Right lobe of liver (tissue), 6 donors: ENCODE results near the gene CLCN3. TPM values are rescaled to one million over a fixed set of nuclear protein-coding genes. Genes with fewer than 3 reads are reported as not detected.

Experiments used
- ATAC-seq, 4 donors: fragments of 200-7000 bp; cut with Tn5 transposase; one replicate each; pipeline ENCODE4 v1.9.1; 2020; ENCODE audit warnings: mild to moderate bottlenecking in 4 of 4, moderate library complexity in 4 of 4
- DNase-seq, 3 donors: peaks; one replicate each; pipeline ENCODE4 v3.0.0-alpha.2; 2020
- H3K27ac ChIP-seq, 3 donors: fragments of 200-600 bp; one replicate each; pipeline ENCODE4 v1.8.0; 2022
- H3K27me3 ChIP-seq, 2 donors: fragments of 200-600 bp; one replicate each; pipeline ENCODE4 v1.8.0; 2022
- H3K36me3 ChIP-seq, 4 donors: fragments of 200-600 bp; sonication (generic) in 1 of 4; one replicate each; pipeline versions ENCODE4 v1.5.1 to v1.8.0; 2017 to 2022; ENCODE audit warnings: control low read depth in 1 of 4
- H3K4me1 ChIP-seq, 4 donors: fragments of 200-600 bp; sonication (generic) in 1 of 4; one replicate each; pipeline versions ENCODE4 v1.5.1 to v1.8.0; 2017 to 2022; ENCODE audit warnings: control low read depth in 1 of 4
- H3K4me3 ChIP-seq, 3 donors: fragments of 200-600 bp; one replicate each; pipeline ENCODE4 v1.8.0; 2022
- H3K9me3 ChIP-seq, 4 donors: fragments of 200-600 bp; sonication (generic) in 1 of 4; one replicate each; pipeline versions ENCODE4 v1.5.1 to v1.8.0; 2017 to 2022; ENCODE audit warnings: control low read depth in 1 of 4
- POLR2A ChIP-seq: fragments of 450-650 bp; IDR thresholded peaks from one replicate; pipeline ENCODE4 v1.6.1; 2017; ENCODE audit warnings: antibody characterized with exemption, mild to moderate bottlenecking
- WGBS: methylation state at CpG from one replicate; pipeline ENCODE4 v1.1.6; 2018; ENCODE audit warnings: low coverage, low lambda C conversion rate; ENCODE audit not compliant: insufficient coverage; ENCODE audit errors: missing lambda C conversion rate; 5-methylcytosine and 5-hydroxymethylcytosine counted together
- intact Hi-C, 2 donors: fragments of 100-400 bp; cut with DNase I; formaldehyde crosslinking; loops; one replicate each; pipeline versions ENCODE4 v1.11.2 to v1.14.1; 2022
- total RNA-seq, 6 experiments: library from RNA; depleted of rRNA in 2 of 6; stranded (reverse); fragments of >200 nt in 2 of 6; fragmentation: NEBNext Ultra II Directional in 3 of 6; extraction: Animal tissue kit (Norgen Biotek cat#: 25700) in 3 of 6; gene quantifications; one replicate each; pipeline versions ENCODE4 v1.1.0 to v1.2.4, GENCODE V29; 2016 to 2023
- TF ChIP-seq, protein P1 (sequence below), 4 donors: fragments of 200-600 bp in 3 of 4; fragments of 450-650 bp in 1 of 4; IDR thresholded peaks; one replicate each; pipeline versions ENCODE4 v1.5.1 to v1.8.0; 2016 to 2022; ENCODE audit warnings: antibody characterized with exemption in 4 of 4, mild to moderate bottlenecking in 2 of 4
- donor health status: DM: no; HTN: yes; CAD: no.
- donor health status: DM: no; HTN: no; CAD: no.
- donor health status: DM: no; HTN: no; CAD: no.
- donor health status: DM: no; HTN: yes; CAD: no.
- donor health status: DM: no; HTN: yes; CAD: no.

Gene CLCN3
- total RNA-seq, 6 experiments from 2014 or later = 17.0 to 29.4 (median 19.6) TPM

DNA sequence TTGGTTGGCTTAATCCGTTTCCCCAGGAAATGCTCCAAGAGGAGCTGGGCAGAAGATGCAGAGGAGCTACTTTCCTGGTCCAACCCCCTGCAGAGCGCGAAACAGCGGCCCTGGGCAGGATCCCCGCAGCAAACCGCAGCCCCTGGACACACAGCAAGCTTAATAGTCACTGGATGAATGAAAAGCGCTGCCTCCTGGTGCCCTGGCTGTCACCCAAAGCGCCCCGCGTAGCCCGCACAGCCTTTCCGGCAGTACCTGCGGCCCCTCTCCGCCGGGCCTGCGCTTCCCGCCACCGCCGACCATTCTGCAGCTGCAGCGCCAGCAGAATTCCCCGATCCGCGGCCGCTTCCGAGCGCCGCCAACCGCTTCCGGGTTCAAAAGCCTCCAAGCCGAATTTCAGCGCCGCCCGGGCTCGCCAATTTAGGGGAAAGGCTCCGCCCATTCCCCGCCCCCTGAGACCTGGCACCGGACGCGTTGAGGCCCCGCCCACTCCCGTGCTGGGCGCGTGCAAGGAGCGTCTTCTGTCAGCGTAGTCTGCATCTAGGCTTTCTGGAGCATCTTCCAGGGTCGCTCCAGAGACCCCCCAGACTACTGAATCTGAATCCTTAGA lies 137.3 kb downstream of the CLCN3 start, which contains the start of gene HPF1:
HPF1 (minus strand) TSS at position 370 of the 610 bp plus-strand sequence; CDS start at position 303, 67 bp downstream.
- TF ChIP-seq POLR2A = peak; percentile 70
- TF ChIP-seq, protein P1, sequence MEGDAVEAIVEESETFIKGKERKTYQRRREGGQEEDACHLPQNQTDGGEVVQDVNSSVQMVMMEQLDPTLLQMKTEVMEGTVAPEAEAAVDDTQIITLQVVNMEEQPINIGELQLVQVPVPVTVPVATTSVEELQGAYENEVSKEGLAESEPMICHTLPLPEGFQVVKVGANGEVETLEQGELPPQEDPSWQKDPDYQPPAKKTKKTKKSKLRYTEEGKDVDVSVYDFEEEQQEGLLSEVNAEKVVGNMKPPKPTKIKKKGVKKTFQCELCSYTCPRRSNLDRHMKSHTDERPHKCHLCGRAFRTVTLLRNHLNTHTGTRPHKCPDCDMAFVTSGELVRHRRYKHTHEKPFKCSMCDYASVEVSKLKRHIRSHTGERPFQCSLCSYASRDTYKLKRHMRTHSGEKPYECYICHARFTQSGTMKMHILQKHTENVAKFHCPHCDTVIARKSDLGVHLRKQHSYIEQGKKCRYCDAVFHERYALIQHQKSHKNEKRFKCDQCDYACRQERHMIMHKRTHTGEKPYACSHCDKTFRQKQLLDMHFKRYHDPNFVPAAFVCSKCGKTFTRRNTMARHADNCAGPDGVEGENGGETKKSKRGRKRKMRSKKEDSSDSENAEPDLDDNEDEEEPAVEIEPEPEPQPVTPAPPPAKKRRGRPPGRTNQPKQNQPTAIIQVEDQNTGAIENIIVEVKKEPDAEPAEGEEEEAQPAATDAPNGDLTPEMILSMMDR (IDR thresholded peaks at IDR 0.05) = peak in 1 of 4 donors; percentile 14
- 0% methylated on average over 8 of the region's 46 CpGs for WGBS
- Histone ChIP-seq H3K27me3 (no peaks in the 10 kb centered on the region), H3K4me1 (peaks cover 0 to 10% (median 0%) of the 10 kb centered on the region in 4 donors), H3K36me3 (no peaks in the 10 kb centered on the region), H3K4me3 (peak within 1 kb of the TSS; percentile 78 to 91 (median 79)), H3K27ac (peak within 1 kb of the TSS; percentile 50 to 69 (median 55)), H3K9me3 (no peaks in the 10 kb centered on the region)
- intact Hi-C loops = no loop called here
- ATAC-seq (peak; percentile 97 to 99 (median 98)), DNase-seq (peak; percentile 95 to 96 (median 96))

GRCh38 chr4:169758401-169758962 lies 138.1 kb downstream of the CLCN3 start:
- H3K27ac ChIP-seq = no peak overlapping the region
- DNase-seq (no peak), ATAC-seq (no peak)

GRCh38 chr4:169761846-169762245 lies 141.5 kb downstream of the CLCN3 start:
- intact Hi-C loops = no loop called here
- DNase-seq (no peak), ATAC-seq (no peak)
- H3K27me3 ChIP-seq = no peaks in the 10 kb centered on the region
- H3K4me3 ChIP-seq = no peak overlapping the region
- no peaks in the 10 kb centered on the region for H3K9me3 ChIP-seq
- no peaks in the 10 kb centered on the region for H3K36me3 ChIP-seq
- H3K27ac ChIP-seq = no peak overlapping the region
- 42% methylated on average over 4 of the region's 4 CpGs for WGBS
- peaks cover 0 to 1% (median 0%) of the 10 kb centered on the region in 4 donors for H3K4me1 ChIP-seq
- TF ChIP-seq, protein P1 (IDR thresholded peaks at IDR 0.05) = no peak
- TF ChIP-seq POLR2A = no peak

More at GRCh38 chr4:169758401-169758962, 138.1 kb downstream of the CLCN3 start:
- no peaks in the 10 kb centered on the region for H3K36me3 ChIP-seq
- 69% methylated on average over 11 of the region's 11 CpGs for WGBS
- H3K9me3 ChIP-seq = no peaks in the 10 kb centered on the region
- intact Hi-C loops = no loop called here
- no peaks in the 10 kb centered on the region for H3K27me3 ChIP-seq
- H3K4me1 ChIP-seq = peaks cover 0 to 10% (median 0%) of the 10 kb centered on the region in 4 donors
- no peak for TF ChIP-seq POLR2A
- TF ChIP-seq, protein P1 (IDR thresholded peaks at IDR 0.05) = no peak
- H3K4me3 ChIP-seq = no peak overlapping the region

- intact Hi-C loops = no loop called here
- DNase-seq = no peak
- WGBS = 66% methylated on average over 2 of the region's 2 CpGs
- no peak for TF ChIP-seq POLR2A
- TF ChIP-seq, protein P1 (IDR thresholded peaks at IDR 0.05) = no peak
- no peak overlapping the region for H3K27ac ChIP-seq
- H3K9me3 ChIP-seq = no peaks in the 10 kb centered on the region
- H3K36me3 ChIP-seq = no peaks in the 10 kb centered on the region
- no peaks in the 10 kb centered on the region for H3K4me1 ChIP-seq
- H3K27me3 ChIP-seq = no peaks in the 10 kb centered on the region
- H3K4me3 ChIP-seq = no peak overlapping the region
- ATAC-seq = no peak
Observed at GRCh38 chr4:169765835-169766234, 145.5 kb downstream of the CLCN3 start.
